NCI-H446 treated with DMSO at 0.1 percent for 48 hours (cell line): ENCODE measurements around the gene LHX2.

ENCODE experiments used
- DNase-seq: peaks from one replicate; lab custom pipeline; 2025; lab: John Stamatoyannopoulos, UW

The LHX2 gene

GRCh38 chr9:124000161-124000783, 11.3 kb upstream of the LHX2 start:
- DNase-seq, result no peak

GRCh38 chr9:124000784-124001457, 10.6 kb upstream of the LHX2 start:
- no peak for DNase-seq

DNA sequence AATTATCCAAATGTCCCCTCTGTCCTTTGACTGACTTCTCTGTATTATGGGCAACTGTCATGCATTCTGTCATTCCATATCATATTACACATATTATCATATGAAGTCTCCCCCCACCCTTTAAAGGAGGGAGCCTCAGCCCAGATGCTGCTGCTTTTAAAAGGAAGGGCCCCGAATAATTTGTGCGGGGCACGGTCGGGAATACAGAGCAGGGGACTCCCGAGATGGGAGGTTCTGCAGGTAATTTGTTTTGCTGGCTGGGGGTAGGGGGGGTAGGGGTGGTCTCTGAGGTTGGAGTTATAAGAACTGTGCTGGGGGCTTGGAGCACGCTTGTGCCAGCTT, 10.1 kb upstream of the LHX2 start:
- DNase-seq, result no peak

DNA sequence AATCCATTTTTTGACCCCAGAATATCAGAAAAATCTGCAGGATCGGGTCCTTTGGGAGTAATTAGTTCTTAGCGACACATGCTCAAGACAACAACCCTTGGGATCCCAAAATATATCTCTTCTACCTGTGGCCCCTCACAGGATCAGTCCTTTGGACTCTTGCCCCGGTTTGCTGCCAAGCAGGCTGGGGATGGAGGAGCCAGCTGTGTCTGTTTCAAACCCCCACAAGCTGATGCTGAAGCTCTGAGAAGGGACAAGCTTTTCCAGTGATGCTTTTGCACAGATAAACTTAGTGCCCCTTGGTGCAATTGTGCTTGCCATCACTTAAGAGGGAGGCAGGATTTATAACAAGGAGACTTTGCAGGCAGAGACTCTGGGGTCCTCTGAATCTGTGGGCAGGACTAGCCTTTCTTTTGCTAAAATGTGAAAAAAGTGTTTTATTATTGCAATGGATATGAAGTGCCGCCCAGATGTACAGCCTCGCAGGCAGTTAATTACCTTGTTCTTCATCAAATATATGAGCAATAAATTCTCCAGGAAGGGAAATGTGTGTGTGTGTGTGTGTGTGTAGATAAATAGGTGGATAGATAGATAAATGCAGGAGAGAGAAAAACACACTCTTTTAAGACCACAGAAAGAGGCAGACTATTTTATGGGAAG, 9.6 kb upstream of the LHX2 start:
- DNase-seq, result no peak

DNA sequence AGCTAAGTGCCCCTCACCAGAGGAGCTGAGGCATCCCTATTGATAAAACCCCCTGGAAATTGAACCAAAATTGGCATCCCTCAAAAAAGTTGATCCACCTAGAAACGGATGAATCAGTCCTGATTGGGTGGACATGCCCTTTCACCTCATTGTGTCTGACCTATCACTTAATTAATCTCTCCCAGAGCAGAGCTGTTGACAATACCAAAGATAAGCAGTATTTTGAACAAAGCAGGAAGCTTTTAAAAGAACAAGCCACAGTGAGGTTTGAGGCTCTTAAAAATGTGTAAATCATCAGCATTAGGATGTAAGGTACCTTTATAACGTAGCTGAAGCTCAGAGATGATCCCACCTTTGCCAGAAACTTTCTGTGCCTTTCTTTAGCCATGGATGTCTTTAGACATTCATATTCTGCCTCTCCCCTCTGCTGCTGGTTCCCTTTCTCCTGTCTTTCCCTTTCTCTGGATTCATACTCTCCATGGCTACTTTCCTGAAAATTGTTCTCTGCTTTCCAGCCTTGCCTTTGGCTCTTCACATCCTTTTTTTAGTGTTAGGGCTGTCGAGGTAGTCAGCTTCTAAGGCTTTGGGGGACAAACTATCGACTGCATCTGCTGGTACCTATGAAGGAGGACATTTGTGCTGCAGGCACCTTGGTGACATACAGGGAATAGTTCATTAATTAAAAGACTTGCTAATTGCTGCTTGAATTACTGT, 7.8 kb upstream of the LHX2 start:
- DNase-seq, result no peak

DNA sequence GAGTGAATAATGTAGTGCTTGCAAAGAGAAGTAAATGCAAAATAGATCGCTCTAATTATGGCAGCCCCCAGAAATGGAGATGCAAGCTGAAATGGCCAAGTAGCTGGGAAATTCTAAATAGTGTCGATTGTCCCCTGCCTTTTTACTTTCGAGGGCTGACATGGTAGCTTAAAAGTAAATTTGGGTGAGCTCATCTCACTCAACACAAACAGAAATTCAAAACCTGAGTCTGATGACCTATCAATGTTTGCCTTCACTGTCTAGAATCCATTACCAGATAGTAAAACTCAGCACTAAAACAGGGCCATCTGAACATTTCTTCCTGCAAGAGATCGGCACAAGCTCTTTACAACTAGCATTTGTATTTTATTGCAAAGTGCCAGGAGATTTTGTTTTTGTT, 7.0 kb upstream of the LHX2 start:
- no peak for DNase-seq

DNA sequence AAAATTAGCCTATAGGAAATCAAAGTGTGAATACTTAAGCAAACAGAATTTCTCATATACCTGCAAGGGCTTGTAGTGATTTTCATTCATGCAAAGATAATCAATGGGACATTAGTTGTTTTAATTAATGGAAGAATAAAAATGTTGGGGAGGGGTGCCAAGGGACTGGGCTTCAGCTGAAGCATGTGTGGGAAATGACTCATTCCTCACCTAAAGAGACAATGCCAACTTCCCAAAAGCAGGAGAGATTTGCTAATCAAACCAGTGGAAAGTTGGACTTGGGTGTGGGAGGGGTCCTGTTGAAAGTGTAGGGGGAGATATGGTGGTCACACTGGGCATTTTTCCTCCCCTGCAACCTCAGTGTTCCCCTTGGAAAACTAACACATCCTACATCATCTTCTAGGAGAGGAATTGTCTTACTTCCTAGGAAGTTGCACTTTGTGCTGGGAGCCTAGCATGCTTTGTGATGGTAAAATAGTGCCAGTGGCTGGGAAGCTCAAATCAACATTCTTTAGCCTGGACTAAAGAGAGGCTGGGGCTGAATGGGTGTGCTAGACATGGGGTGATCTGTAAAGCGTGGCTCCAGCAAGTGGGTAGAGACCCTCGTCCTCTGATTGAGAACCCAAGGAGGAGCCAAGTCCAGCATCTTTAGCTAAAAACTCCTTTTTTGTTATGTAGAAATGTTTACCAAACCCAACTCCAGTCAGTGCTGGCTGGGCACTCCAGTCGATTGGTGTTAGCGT, 6.4 kb upstream of the LHX2 start:
- DNase-seq, result no peak

DNA sequence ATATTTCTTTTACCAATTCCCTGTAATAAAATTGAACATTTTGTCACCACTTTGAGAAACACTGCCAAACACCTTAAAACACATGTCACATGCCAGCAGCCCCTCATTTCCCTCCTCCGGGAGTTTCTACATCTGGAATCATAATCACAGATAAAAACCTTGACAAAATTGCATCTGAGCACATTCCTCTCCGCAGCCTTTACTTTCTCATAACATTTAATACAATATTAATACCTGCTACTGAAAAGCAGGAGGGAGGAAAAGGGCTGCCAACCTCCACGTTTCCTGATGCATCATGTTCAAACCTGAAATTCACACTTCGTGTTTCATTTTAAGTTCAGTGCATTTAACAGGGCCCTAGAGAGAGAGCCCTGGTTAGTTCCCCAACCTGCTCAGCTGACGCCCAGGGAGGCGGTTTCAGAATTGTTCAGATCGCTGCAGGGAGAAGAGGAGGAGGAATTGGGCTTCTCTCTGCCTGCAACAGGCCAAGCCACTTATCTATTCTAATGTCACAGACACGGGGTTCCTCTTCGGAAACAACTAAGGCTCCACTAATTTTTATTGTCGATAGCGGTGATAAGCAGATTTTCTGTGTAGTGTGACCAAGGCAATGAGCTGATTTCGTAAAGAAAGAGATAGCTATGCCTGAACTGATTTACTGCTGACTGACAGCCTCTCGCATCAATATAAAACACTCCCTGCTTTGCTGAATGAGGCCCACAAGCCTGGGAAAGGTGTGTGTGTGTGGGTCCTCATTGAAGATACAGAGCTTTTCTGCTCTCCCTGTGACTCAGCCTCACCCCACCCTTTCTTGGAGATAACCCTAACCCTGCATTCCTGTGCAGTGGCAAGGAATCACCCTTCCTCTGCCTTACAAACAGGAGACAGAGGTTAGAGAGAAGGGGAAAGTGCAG, 4.9 kb upstream of the LHX2 start:
- DNase-seq, result no peak

- DNase-seq, result no peak
Measured at GRCh38 chr9:124007565-124008302, 3.8 kb upstream of the LHX2 start.

- DNase-seq, result no peak
Measured at GRCh38 chr9:124008303-124008693, 3.3 kb upstream of the LHX2 start.

- DNase-seq, result no peak
Measured at GRCh38 chr9:124008694-124009530, 2.7 kb upstream of the LHX2 start.

GRCh38 chr9:124009531-124010217, 1.9 kb upstream of the LHX2 start:
- no peak for DNase-seq

- no peak for DNase-seq
Measured at GRCh38 chr9:124010303-124010664, 1.3 kb upstream of the LHX2 start.

DNA sequence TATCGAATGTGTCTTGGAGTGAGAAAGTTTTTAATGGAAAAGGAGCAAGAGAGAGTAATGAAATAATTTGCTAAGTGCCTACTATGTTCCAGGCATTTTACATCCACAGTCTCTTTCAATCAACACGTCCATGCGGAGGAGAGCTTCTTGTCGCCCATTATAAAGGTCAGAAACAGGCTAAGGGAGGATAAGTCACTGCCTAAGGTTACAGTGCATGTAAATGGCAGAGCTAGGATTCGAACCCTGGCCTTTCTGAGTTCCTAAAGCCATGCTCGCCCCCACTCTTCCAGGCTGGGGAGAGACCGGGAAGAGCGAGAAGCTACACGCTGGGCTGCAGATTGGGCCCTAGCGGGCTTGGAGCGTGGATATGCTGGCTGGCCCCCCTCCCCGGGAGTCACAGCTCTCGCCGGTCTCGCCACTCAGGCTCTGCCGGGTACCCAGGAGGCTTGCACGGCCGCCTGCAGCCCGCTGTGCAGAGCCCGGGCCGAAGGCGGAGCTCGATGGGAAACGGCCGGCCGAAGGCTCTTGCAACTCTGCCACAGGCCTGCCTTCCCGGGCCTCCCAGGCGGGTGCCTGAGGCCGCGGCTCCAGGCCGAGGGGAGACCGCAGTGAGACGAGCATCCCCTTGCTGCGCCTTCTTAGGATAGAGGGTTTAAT, 775 bp upstream of the LHX2 start:
- DNase-seq, result peak; percentile 50

- no peak for DNase-seq
Measured at GRCh38 chr9:124012368-124013301, 1.1 kb downstream of the LHX2 start.

- DNase-seq, result no peak
Measured at GRCh38 chr9:124013309-124014210, 2.0 kb downstream of the LHX2 start.
